ENCODE results near the gene SHB.

DNA sequence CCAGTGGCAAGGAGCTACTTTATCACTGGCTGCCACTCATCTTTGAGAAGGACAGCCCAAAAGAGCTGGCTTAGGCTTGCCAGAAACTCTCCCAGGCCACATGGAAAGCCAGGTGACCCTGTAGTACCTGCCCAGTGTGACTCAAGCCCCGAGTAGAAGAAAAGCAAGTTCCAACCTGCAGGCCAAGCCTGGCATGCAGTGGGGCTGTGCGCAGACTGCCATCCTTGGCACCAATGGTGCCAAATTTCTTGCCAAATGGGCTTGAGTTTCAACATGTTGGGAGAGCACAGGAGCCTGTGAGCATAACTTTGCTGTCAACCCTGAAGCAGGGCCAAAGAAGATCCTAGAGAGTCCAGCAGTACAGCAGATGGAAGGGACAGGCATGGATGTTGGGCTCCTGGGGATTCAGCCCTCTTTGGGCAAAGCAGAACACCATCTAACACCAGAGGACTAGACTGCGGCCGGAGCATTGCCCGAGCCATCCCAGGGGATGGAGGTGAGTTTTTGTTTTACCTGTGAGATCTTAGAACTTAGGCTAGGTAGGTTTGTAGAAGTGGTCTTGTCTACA, 27.3 kb upstream of the SHB start:
- TF ChIP-seq, protein P1, sequence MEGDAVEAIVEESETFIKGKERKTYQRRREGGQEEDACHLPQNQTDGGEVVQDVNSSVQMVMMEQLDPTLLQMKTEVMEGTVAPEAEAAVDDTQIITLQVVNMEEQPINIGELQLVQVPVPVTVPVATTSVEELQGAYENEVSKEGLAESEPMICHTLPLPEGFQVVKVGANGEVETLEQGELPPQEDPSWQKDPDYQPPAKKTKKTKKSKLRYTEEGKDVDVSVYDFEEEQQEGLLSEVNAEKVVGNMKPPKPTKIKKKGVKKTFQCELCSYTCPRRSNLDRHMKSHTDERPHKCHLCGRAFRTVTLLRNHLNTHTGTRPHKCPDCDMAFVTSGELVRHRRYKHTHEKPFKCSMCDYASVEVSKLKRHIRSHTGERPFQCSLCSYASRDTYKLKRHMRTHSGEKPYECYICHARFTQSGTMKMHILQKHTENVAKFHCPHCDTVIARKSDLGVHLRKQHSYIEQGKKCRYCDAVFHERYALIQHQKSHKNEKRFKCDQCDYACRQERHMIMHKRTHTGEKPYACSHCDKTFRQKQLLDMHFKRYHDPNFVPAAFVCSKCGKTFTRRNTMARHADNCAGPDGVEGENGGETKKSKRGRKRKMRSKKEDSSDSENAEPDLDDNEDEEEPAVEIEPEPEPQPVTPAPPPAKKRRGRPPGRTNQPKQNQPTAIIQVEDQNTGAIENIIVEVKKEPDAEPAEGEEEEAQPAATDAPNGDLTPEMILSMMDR (IDR thresholded peaks at IDR 0.05; ENCODE audit: insufficient read depth, low read length, poor library complexity, severe bottlenecking), result no peak
- TF ChIP-seq EZH2phosphoT487 (conservative IDR thresholded peaks at IDR 0.05; ENCODE audit: low read length), result no peak
